SK-N-SH treated with all-trans-retinoic acid at 6 μM for 48 hours (cell line): Measurements from ENCODE around the gene MYOM3.

Source experiments
- ARNTL ChIP-seq: fragments of 450-650 bp; formaldehyde crosslinking; IDR thresholded peaks from 2 replicates; pipeline ENCODE4 v1.5.0; 2020; ENCODE audit warnings: low read depth, mild to moderate bottlenecking, moderate library complexity, borderline replicate concordance
- ESRRG ChIP-seq: fragments of 250-450 bp; sonication (Bioruptor Pico); IDR thresholded peaks from 2 replicates; pipeline ENCODE4 v1.6.1; 2021; ENCODE audit warnings: mild to moderate bottlenecking
- GLIS3 ChIP-seq: fragments of 250-450 bp; sonication (Bioruptor Pico); IDR thresholded peaks from 2 replicates; pipeline ENCODE4 v1.5.0; 2020; ENCODE audit warnings: mild to moderate bottlenecking, moderate library complexity
- TCF4 ChIP-seq: fragments of 250-450 bp; sonication (Bioruptor Pico); IDR thresholded peaks from 2 replicates; pipeline ENCODE4 v1.8.0; 2021; ENCODE audit warnings: mild to moderate bottlenecking, moderate library complexity, borderline replicate concordance
- TOX ChIP-seq: fragments of 250-450 bp; sonication (Bioruptor Pico); IDR thresholded peaks from 2 replicates; pipeline ENCODE4 v1.8.0; 2021; ENCODE audit warnings: mild to moderate bottlenecking, moderate library complexity, borderline replicate concordance
- ZFP3 ChIP-seq: fragments of 250-450 bp; sonication (Bioruptor Pico); IDR thresholded peaks from 2 replicates; pipeline ENCODE4 v1.5.0; 2020; ENCODE audit warnings: mild to moderate bottlenecking, moderate library complexity
- ZNF565 ChIP-seq: fragments of 450-650 bp; formaldehyde crosslinking; conservative IDR thresholded peaks from 2 replicates; pipeline ENCODE4 v1.5.0; 2020; ENCODE audit warnings: low read depth, mild to moderate bottlenecking, moderate library complexity
- ZNF70 ChIP-seq: fragments of 450-650 bp; formaldehyde crosslinking; IDR thresholded peaks from 2 replicates; pipeline ENCODE4 v1.5.0; 2020; ENCODE audit warnings: mild to moderate bottlenecking, moderate library complexity
- ZNF8 ChIP-seq: fragments of 450-650 bp; formaldehyde crosslinking; IDR thresholded peaks from 2 replicates; pipeline ENCODE4 v1.5.0; 2020; ENCODE audit warnings: mild to moderate bottlenecking, moderate library complexity
- TF ChIP-seq, protein P1 (sequence below): fragments of 250-450 bp; sonication (Bioruptor Pico); IDR thresholded peaks from 2 replicates; pipeline ENCODE4 v1.5.1; 2020; ENCODE audit warnings: low read depth, mild to moderate bottlenecking, moderate library complexity

DNA sequence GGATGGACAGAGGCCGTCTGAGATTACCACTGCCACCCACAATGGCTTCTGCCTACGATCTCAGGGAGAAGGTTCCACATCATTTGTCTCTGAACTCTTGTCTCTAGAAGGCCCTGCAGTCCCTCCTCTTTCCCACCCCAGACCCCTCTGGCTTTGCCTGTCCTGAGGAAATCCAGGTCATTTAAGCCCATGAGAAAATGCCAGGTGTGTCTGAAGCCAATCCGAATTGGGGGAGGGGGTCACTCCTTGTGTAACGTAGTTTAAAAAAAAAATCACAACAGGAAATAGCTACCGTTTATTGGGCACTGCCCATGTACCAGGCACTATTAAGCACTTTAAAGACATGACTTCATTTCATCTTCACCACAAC is 7.5 kb upstream of the MYOM3 start:
- TF ChIP-seq ZNF565 (CRISPR knock-in tag) (no peak), TCF4 (CRISPR knock-in tag) (no peak), ZNF8 (CRISPR knock-in tag) (no peak), GLIS3 (CRISPR knock-in tag) (no peak), ZFP3 (CRISPR knock-in tag) (no peak), ESRRG (CRISPR knock-in tag) (no peak), ARNTL (no peak), ZNF70 (CRISPR knock-in tag) (no peak), TOX (CRISPR knock-in tag) (no peak)
- TF ChIP-seq, protein P1, sequence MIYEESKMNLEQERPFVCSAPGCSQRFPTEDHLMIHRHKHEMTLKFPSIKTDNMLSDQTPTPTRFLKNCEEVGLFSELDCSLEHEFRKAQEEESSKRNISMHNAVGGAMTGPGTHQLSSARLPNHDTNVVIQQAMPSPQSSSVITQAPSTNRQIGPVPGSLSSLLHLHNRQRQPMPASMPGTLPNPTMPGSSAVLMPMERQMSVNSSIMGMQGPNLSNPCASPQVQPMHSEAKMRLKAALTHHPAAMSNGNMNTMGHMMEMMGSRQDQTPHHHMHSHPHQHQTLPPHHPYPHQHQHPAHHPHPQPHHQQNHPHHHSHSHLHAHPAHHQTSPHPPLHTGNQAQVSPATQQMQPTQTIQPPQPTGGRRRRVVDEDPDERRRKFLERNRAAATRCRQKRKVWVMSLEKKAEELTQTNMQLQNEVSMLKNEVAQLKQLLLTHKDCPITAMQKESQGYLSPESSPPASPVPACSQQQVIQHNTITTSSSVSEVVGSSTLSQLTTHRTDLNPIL (CRISPR knock-in tag): no peak
